Measurements from ENCODE around the gene PLS3. TPM values are rescaled to one million over a fixed set of nuclear protein-coding genes. Genes with fewer than 3 reads are reported as not detected.

PLS3 gene
- total and polyA plus RNA-seq, 2 of the 13 experiments (the other 11 are each of a cell fraction or from before 2014, with no cell fraction given): 55.7 to 99.9 TPM

DNA sequence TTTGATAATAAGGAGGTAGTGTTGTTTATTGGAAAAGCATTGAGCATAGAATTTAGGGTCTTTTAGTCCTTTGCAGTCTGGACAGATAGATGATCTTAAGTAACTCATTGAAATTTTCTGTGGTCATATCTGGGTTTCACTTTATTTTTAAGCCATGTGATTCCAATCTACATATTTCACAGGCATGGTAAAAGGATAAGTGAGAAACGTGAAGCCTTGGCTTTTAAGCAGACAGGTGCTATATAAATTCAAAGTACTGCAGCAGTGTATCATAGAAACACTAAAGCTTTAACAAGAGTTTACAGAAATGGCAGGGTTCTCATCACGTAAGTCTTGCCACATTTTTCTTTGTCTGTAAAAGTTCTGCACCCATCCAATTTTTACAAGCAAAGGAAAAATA, 4.9 kb downstream of the PLS3 start:
- Histone ChIP-seq H3K4me1 (ENCODE audit: insufficient read depth, low read length) (peaks cover 28% of the 10 kb centered on the region), H3K4me3 (replicated peaks in 1 of 3; ENCODE audit: insufficient read depth in 1 of 3, low read depth in 2 of 3, low read length in 3 of 3) (no peak overlapping the region), H3K27me3 (ENCODE audit: control insufficient read depth in 1 of 2, insufficient read depth in 2 of 2, low read length in 2 of 2) (no peaks in the 10 kb centered on the region; a peak in 1 of 5 replicates), H2AFZ (ENCODE audit: low read length) (no peak overlapping the region), H3K36me3 (replicated peaks in 1 of 2; ENCODE audit: control insufficient read depth in 1 of 2, insufficient read depth in 2 of 2, low read length in 2 of 2) (no peaks in the 10 kb centered on the region), H4K20me1 (ENCODE audit: insufficient read depth, low read length) (0 out of 2 replicates have a peak, but pooled peaks cover 3% of the 10 kb centered on the region), H3K4me2 (ENCODE audit: low read depth, low read length) (no peak overlapping the region), H3K9me3 (ENCODE audit: low read length) (no peaks in the 10 kb centered on the region), H3K9ac (ENCODE audit: insufficient read depth, low read depth, low read length) (no peak overlapping the region), H3K79me2 (ENCODE audit: insufficient read depth, low read length) (peaks cover 57% of the 10 kb centered on the region), H3K27ac (ENCODE audit: extremely low read length, insufficient read depth, low read length) (no peak overlapping the region)
- CTCF ChIA-PET (ENCODE audit: low intra/inter-chr PET ratio, low total read pairs): no interaction called here
- FAIRE-seq (no peak), DNase-seq (ENCODE audit: low spot score) (no peak), ATAC-seq (no peak)
- POLR2A ChIA-PET: no interaction called here
- in situ Hi-C loops (cut with HindIII; ENCODE audit: extremely low pct_ligation_motif_present, low pct_unique_long_range_greater_than_20kb): no loop called here
- intact Hi-C loops (cut with micrococcal nuclease; ENCODE audit: unreplicated experiment): no loop called here
- WGBS (ENCODE audit: low lambda C conversion rate): 94% methylated on average over 2 of the region's 2 CpGs
- BruUV-seq (replicated peaks): no TSS peak
- TF ChIP-seq, protein P1, sequence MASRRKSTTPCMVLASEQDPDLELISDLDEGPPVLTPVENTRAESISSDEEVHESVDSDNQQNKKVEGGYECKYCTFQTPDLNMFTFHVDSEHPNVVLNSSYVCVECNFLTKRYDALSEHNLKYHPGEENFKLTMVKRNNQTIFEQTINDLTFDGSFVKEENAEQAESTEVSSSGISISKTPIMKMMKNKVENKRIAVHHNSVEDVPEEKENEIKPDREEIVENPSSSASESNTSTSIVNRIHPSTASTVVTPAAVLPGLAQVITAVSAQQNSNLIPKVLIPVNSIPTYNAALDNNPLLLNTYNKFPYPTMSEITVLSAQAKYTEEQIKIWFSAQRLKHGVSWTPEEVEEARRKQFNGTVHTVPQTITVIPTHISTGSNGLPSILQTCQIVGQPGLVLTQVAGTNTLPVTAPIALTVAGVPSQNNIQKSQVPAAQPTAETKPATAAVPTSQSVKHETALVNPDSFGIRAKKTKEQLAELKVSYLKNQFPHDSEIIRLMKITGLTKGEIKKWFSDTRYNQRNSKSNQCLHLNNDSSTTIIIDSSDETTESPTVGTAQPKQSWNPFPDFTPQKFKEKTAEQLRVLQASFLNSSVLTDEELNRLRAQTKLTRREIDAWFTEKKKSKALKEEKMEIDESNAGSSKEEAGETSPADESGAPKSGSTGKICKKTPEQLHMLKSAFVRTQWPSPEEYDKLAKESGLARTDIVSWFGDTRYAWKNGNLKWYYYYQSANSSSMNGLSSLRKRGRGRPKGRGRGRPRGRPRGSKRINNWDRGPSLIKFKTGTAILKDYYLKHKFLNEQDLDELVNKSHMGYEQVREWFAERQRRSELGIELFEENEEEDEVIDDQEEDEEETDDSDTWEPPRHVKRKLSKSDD (CRISPR knock-in tag; IDR thresholded peaks at IDR 0.05; ENCODE audit: low read depth): no peak
- TF ChIP-seq, protein P2, sequence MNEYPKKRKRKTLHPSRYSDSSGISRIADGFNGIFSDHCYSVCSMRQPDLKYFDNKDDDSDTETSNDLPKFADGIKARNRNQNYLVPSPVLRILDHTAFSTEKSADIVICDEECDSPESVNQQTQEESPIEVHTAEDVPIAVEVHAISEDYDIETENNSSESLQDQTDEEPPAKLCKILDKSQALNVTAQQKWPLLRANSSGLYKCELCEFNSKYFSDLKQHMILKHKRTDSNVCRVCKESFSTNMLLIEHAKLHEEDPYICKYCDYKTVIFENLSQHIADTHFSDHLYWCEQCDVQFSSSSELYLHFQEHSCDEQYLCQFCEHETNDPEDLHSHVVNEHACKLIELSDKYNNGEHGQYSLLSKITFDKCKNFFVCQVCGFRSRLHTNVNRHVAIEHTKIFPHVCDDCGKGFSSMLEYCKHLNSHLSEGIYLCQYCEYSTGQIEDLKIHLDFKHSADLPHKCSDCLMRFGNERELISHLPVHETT (CRISPR knock-in tag; conservative IDR thresholded peaks at IDR 0.05): no peak
- TF ChIP-seq, protein P3, sequence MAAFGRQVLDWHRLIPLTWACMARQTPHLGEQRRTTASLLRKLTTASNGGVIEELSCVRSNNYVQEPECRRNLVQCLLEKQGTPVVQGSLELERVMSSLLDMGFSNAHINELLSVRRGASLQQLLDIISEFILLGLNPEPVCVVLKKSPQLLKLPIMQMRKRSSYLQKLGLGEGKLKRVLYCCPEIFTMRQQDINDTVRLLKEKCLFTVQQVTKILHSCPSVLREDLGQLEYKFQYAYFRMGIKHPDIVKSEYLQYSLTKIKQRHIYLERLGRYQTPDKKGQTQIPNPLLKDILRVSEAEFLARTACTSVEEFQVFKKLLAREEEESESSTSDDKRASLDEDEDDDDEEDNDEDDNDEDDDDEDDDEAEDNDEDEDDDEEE (CRISPR knock-in tag; IDR thresholded peaks at IDR 0.05): no peak
- TF ChIP-seq EHMT2 (IDR thresholded peaks at IDR 0.05; ENCODE audit: borderline replicate concordance, low read depth, low read length): no peak
- TF ChIP-seq, protein P4, sequence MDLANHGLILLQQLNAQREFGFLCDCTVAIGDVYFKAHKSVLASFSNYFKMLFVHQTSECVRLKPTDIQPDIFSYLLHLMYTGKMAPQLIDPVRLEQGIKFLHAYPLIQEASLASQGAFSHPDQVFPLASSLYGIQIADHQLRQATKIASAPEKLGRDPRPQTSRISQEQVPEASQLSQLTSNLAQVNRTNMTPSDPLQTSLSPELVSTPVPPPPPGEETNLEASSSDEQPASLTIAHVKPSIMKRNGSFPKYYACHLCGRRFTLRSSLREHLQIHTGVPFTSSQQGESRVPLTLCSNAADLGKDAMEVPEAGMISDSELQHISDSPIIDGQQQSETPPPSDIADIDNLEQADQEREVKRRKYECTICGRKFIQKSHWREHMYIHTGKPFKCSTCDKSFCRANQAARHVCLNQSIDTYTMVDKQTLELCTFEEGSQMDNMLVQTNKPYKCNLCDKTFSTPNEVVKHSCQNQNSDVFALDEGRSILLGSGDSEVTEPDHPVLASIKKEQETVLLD (CRISPR knock-in tag; IDR thresholded peaks at IDR 0.05; ENCODE audit: low read depth): no peak
- TF ChIP-seq ISL2 (CRISPR knock-in tag; IDR thresholded peaks at IDR 0.05): no peak
- no peak for TF ChIP-seq NKX3-1 (CRISPR knock-in tag; IDR thresholded peaks at IDR 0.05)
- no peak for TF ChIP-seq MAF1 (CRISPR knock-in tag; IDR thresholded peaks at IDR 0.05; ENCODE audit: borderline replicate concordance)
- no peak for TF ChIP-seq ZNF382 (CRISPR knock-in tag; IDR thresholded peaks at IDR 0.05; ENCODE audit: borderline replicate concordance)
- TF ChIP-seq, protein P5, sequence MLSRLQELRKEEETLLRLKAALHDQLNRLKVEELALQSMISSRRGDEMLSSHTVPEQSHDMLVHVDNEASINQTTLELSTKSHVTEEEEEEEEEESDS (CRISPR knock-in tag; IDR thresholded peaks at IDR 0.05; ENCODE audit: borderline replicate concordance): no peak
- TF ChIP-seq, protein P6, sequence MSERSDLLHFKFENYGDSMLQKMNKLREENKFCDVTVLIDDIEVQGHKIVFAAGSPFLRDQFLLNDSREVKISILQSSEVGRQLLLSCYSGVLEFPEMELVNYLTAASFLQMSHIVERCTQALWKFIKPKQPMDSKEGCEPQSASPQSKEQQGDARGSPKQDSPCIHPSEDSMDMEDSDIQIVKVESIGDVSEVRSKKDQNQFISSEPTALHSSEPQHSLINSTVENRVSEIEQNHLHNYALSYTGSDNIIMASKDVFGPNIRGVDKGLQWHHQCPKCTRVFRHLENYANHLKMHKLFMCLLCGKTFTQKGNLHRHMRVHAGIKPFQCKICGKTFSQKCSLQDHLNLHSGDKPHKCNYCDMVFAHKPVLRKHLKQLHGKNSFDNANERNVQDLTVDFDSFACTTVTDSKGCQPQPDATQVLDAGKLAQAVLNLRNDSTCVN (CRISPR knock-in tag; IDR thresholded peaks at IDR 0.05; ENCODE audit: borderline replicate concordance): no peak
- TF ChIP-seq, protein P7, sequence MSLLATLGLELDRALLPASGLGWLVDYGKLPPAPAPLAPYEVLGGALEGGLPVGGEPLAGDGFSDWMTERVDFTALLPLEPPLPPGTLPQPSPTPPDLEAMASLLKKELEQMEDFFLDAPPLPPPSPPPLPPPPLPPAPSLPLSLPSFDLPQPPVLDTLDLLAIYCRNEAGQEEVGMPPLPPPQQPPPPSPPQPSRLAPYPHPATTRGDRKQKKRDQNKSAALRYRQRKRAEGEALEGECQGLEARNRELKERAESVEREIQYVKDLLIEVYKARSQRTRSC (CRISPR knock-in tag; IDR thresholded peaks at IDR 0.05; ENCODE audit: low read depth): no peak
- TF ChIP-seq, protein P8, sequence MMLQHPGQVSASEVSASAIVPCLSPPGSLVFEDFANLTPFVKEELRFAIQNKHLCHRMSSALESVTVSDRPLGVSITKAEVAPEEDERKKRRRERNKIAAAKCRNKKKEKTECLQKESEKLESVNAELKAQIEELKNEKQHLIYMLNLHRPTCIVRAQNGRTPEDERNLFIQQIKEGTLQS (CRISPR knock-in tag; IDR thresholded peaks at IDR 0.05): no peak
- no peak for TF ChIP-seq SALL1 (CRISPR knock-in tag; IDR thresholded peaks at IDR 0.05)
